GM18858 (cell line): ENCODE measurements around the gene TAS1R1.

Source experiments
- ATAC-seq: cut with Tn5 transposase; IDR thresholded peaks from one replicate; pipeline ENCODE4 v1.9.1; 2021; ENCODE audit not compliant: unreplicated experiment

Gene TAS1R1

GRCh38 chr1:6554907-6555778 is at the start of gene TAS1R1:
Gene TAS1R1, plus strand, starts transcription at chr1:6555307. Its CDS starts 67 bp downstream, at chr1:6555374.
- no peak for ATAC-seq

- no peak for ATAC-seq
Measured at GRCh38 chr1:6505367-6506209, 49.5 kb upstream of the TAS1R1 start.

- no peak for ATAC-seq
Measured at GRCh38 chr1:6506210-6507036, 48.7 kb upstream of the TAS1R1 start.

GRCh38 chr1:6507037-6507428 is 48.1 kb upstream of the TAS1R1 start:
- no peak for ATAC-seq

GRCh38 chr1:6507461-6507911 is 47.6 kb upstream of the TAS1R1 start:
- ATAC-seq, result no peak

- no peak for ATAC-seq
Measured at GRCh38 chr1:6508154-6508815, 46.8 kb upstream of the TAS1R1 start.

GRCh38 chr1:6508816-6509189 is 46.3 kb upstream of the TAS1R1 start:
- ATAC-seq, result no peak

GRCh38 chr1:6509220-6509918 is 45.7 kb upstream of the TAS1R1 start:
- no peak for ATAC-seq

GRCh38 chr1:6509919-6510291 is 45.2 kb upstream of the TAS1R1 start:
- ATAC-seq, result no peak

GRCh38 chr1:6510493-6510892 is 44.6 kb upstream of the TAS1R1 start:
- no peak for ATAC-seq

GRCh38 chr1:6511056-6511455 is 44.1 kb upstream of the TAS1R1 start:
- no peak for ATAC-seq

- no peak for ATAC-seq
Measured at GRCh38 chr1:6511561-6512244, 43.4 kb upstream of the TAS1R1 start.

GRCh38 chr1:6512245-6512907 is 42.7 kb upstream of the TAS1R1 start:
- no peak for ATAC-seq

GRCh38 chr1:6512908-6513280 is 42.2 kb upstream of the TAS1R1 start:
- no peak for ATAC-seq

GRCh38 chr1:6513320-6513801 is 41.7 kb upstream of the TAS1R1 start:
- no peak for ATAC-seq

- no peak for ATAC-seq
Measured at GRCh38 chr1:6515771-6516170, 39.3 kb upstream of the TAS1R1 start.

GRCh38 chr1:6517435-6517851 is 37.7 kb upstream of the TAS1R1 start:
- no peak for ATAC-seq

- no peak for ATAC-seq
Measured at GRCh38 chr1:6519491-6519934, 35.6 kb upstream of the TAS1R1 start.
